LNCaP clone FGC (cell line): ENCODE measurements around the gene STXBP2.
"Not testable (repeated sequence)": the region's sequence is repeated elsewhere in the genome, so short reads cannot be mapped to it uniquely, and the experiment has no call there.

ENCODE experiments used
- DNase-seq: peaks from one replicate; pipeline ENCODE4 v3.0.0-alpha.2; 2011; ENCODE audit warnings: low read depth
- H3K4me3 ChIP-seq: 2 replicates; pipeline ENCODE4 v1.5.1; 2011; ENCODE audit warnings: mild to moderate bottlenecking, low read depth, low read length, control low read depth
- TF ChIP-seq, protein P1 (sequence below): IDR thresholded peaks from 2 replicates; pipeline ENCODE4 v1.5.1; 2012; ENCODE audit warnings: mild to moderate bottlenecking; ENCODE audit not compliant: control insufficient read depth, insufficient read depth; ENCODE audit errors: extremely low read depth

STXBP2 gene

DNA sequence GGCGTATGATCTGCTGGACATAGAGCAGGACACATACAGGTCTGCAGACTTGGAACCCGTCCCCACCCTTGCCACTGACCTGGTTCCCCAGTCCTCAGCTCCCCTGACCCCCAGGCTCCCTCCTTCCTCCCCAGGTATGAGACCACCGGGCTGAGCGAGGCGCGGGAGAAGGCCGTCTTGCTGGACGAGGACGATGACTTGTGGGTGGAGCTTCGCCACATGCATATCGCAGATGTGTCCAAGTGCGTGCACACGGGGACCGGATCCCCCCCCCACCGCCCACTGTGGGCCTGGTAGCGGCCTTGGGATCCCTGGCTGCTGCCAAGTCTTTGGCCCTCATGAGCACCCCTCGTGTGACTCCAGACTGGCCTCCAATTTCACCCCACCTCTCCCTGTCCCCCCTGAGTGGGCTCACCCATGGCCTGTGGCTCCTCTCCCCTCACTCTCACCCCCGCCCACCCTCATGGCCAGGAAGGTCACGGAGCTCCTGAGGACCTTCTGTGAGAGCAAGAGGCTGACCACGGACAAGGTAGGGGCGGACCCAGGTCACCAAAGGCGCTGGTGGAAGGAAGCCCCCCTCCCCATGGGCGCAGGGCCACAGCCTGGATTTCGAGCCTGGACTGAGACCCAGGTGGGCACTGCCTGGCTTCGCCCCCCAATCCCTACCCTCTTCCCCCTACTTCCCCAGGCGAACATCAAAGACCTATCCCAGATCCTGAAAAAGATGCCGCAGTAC lies 5.6 kb downstream of the STXBP2 start:
- no peak overlapping the region for H3K4me3 ChIP-seq
- TF ChIP-seq, protein P1, sequence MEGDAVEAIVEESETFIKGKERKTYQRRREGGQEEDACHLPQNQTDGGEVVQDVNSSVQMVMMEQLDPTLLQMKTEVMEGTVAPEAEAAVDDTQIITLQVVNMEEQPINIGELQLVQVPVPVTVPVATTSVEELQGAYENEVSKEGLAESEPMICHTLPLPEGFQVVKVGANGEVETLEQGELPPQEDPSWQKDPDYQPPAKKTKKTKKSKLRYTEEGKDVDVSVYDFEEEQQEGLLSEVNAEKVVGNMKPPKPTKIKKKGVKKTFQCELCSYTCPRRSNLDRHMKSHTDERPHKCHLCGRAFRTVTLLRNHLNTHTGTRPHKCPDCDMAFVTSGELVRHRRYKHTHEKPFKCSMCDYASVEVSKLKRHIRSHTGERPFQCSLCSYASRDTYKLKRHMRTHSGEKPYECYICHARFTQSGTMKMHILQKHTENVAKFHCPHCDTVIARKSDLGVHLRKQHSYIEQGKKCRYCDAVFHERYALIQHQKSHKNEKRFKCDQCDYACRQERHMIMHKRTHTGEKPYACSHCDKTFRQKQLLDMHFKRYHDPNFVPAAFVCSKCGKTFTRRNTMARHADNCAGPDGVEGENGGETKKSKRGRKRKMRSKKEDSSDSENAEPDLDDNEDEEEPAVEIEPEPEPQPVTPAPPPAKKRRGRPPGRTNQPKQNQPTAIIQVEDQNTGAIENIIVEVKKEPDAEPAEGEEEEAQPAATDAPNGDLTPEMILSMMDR, result no peak
- no peak for DNase-seq

DNA sequence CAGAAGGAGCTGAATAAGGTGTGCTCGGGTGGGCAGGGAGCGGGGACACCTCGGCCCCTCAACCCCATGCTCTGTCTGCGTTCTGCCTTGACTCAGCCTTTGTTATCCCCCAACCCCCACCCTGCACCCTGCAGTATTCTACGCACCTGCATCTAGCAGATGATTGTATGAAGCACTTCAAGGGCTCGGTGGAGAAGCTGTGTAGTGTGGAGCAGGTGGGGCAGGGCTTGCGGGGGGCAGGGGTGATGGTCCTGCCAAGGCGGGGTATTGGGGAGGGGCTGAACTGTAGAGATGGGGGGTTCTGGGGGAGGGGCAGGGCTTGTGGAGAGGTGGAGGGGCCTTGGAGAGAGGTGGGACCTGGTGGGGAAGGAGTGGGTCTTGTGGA lies 6.1 kb downstream of the STXBP2 start:
- no peak for DNase-seq
- H3K4me3 ChIP-seq, result no peak overlapping the region
- TF ChIP-seq, protein P1, result no peak

DNA sequence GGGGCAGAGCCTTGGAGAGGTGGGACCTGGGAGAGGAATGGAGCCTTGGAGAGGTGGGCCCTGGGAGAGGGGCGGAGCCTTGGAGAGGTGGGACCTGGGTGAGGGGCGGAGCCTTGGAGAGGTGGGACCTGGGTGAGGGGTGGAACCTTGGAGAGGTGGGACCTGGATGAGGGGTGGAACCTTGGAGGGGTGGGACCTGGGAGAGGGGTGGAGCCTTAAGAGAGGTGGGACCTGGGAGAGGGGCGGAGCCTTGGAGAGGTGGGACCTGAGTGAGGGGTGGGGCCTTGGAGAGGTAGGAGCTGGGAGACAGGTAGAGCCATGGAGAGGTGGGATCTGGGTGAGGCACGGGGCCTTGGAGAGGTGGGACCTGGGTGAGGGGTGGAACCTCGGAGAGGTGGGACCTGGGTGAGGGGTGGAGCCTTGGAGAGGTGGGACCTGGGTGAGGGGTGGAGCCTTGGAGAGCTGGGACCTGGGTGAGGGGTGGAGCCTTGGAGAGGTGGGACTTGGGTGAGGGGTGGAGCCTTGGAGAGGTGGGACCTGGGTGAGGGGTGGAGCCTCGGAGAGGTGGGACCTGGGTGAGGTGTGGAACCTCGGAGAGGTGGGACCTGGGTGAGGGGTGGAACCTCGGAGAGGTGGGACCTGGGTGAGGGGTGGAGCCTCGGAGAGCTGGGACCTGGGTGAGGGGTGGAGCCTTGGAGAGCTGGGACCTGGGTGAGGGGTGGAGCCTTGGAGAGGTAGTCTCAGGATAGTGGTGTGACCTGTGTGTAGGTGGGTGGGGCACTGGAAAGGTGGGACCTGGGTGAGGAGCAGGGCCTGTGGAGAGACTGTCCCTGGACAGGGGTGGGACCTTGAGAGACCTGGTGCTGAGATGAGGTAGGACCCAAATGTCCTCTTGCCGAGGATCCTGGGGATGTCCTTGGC lies 7.0 kb downstream of the STXBP2 start:
- not testable (repeated sequence) for H3K4me3 ChIP-seq
- peak; percentile 43 for DNase-seq

DNA sequence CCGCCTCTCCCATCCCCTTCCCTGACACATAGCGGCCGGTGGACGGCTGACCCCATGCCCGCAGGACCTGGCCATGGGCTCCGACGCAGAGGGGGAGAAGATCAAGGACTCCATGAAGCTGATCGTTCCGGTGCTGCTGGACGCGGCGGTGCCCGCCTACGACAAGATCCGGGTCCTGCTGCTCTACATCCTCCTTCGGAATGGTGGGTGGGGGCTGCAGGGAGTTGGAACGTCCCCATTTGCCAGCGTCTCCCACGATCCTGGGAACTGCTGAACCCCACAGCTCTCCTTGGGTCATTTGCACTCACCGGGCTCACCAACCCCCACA lies 7.6 kb downstream of the STXBP2 start:
- TF ChIP-seq, protein P1, result no peak
- DNase-seq, result no peak
- H3K4me3 ChIP-seq, result no peak overlapping the region

DNA sequence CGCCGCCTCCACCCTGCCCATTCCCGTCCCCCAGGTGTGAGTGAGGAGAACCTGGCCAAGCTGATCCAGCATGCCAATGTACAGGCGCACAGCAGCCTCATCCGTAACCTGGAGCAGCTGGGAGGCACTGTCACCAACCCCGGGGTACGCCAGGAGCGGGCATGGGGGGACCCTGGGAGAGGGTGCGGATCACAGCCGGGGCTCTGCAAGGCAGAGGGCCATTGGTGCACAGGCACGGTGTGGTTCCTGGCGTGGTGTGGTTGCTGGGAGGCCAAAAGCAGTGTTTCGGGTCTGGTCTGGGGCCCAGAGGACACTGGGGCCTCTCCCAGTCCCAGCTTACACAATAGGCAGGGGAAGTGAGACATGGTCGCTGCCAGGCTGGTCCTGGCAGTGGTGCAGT lies 8.3 kb downstream of the STXBP2 start:
- DNase-seq, result no peak
- no peak overlapping the region for H3K4me3 ChIP-seq
- TF ChIP-seq, protein P1, result no peak

DNA sequence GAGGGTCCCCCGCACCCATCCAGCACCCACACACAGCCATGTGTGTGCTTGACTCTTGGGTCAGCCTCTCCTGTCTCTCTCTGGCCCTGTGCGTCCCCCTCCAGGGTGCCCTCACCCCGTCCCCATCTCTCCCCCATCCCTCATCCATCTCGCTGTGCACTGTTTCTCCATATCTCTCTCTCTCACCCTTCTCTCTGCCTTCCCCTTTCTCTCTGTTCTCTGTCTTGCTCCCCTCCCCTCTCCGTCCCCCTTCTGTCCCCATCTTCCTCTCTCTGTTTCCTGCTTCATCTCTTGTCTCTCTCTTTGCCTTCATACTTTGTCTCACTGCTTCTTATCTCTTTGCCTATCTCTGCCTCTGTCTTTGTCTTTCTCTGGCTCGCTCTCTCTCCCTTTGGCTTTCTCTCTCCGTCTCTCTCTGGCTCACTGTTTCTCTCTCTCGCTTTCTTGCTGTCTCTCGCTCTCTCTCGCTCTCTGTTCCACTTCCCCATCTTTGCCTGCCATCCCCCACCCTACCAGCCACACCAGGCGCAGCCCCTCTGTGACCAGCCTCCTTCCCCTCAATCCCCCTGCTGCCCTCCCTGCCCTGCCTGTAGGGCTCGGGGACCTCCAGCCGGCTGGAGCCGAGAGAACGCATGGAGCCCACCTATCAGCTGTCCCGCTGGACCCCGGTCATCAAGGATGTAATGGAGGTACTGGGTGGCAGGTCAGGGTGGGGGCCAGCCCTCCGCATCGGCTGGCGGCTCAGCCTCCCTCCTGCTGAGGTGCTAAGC lies 8.9 kb downstream of the STXBP2 start:
- TF ChIP-seq, protein P1, result no peak
- DNase-seq, result no peak
- H3K4me3 ChIP-seq, result no peak overlapping the region

DNA sequence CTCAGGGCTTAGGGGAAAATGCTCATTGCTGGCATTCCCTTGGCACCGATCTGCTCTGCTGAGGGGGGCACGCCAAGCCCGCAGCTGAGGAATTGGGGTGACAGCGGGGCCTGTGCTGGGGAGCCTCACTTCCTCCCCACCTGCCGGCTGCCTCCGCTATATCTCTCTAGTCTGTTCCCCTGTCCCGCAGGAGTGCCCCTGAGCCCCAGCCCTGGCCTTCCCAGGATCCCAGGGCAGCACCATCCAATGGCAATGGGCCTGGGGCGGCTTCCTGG lies 9.5 kb downstream of the STXBP2 start:
- no peak for DNase-seq
- TF ChIP-seq, protein P1, result no peak
- no peak overlapping the region for H3K4me3 ChIP-seq
